ENCODE measurements around the gene AGPAT4. TPM values are rescaled to one million over a fixed set of nuclear protein-coding genes. Genes with fewer than 3 reads are reported as not detected.

Gene AGPAT4
- total RNA-seq, 2 donors from 2014 or later: 8.0 to 9.5 TPM

GRCh38 chr6:161259302-161259701, 14.6 kb downstream of the AGPAT4 start:
- ATAC-seq (replicated peaks in 1 of 2) (no peak), DNase-seq (no peak)
- Mint-ChIP-seq H3K36me3 (ENCODE audit: insufficient read depth in 2 of 2) (no peaks in the 10 kb centered on the region), H3K27ac (no peak overlapping the region), H3K27me3 (ENCODE audit: low read depth) (no peaks in the 10 kb centered on the region), H3K4me1 (ENCODE audit: low read depth) (peaks cover 6% of the 10 kb centered on the region), H3K9me3 (no peaks in the 10 kb centered on the region), H3K4me3 (no peak overlapping the region)

- no peaks in the 10 kb centered on the region for H3K9me3 Mint-ChIP-seq
- DNase-seq: no peak
- H3K27me3 Mint-ChIP-seq (ENCODE audit: low read depth): no peaks in the 10 kb centered on the region
- H3K4me1 Mint-ChIP-seq (ENCODE audit: low read depth): peaks cover 6% of the 10 kb centered on the region
- no peak for ATAC-seq (replicated peaks in 1 of 2)
- no peaks in the 10 kb centered on the region for H3K36me3 Mint-ChIP-seq (ENCODE audit: insufficient read depth in 2 of 2)
- no peak overlapping the region for H3K4me3 Mint-ChIP-seq
- peak overlapping the region; percentile 33 for H3K27ac Mint-ChIP-seq
Measured at GRCh38 chr6:161257793-161258457, 15.9 kb downstream of the AGPAT4 start.

GRCh38 chr6:161256407-161256806, 17.5 kb downstream of the AGPAT4 start:
- ATAC-seq (replicated peaks in 1 of 2): no peak
- H3K9me3 Mint-ChIP-seq: no peaks in the 10 kb centered on the region
- H3K27me3 Mint-ChIP-seq (ENCODE audit: low read depth): no peaks in the 10 kb centered on the region

GRCh38 chr6:161255518-161255917, 18.3 kb downstream of the AGPAT4 start:
- no peaks in the 10 kb centered on the region for H3K9me3 Mint-ChIP-seq
- no peak overlapping the region for H3K27ac Mint-ChIP-seq
- no peak for ATAC-seq (replicated peaks in 1 of 2)
- no peaks in the 10 kb centered on the region for H3K4me1 Mint-ChIP-seq (ENCODE audit: low read depth)
- DNase-seq: no peak
- no peak overlapping the region for H3K4me3 Mint-ChIP-seq
- no peaks in the 10 kb centered on the region for H3K36me3 Mint-ChIP-seq (ENCODE audit: insufficient read depth in 2 of 2)
- no peaks in the 10 kb centered on the region for H3K27me3 Mint-ChIP-seq (ENCODE audit: low read depth)

More at GRCh38 chr6:161256407-161256806, 17.5 kb downstream of the AGPAT4 start:
- H3K36me3 Mint-ChIP-seq (ENCODE audit: insufficient read depth in 2 of 2): no peaks in the 10 kb centered on the region
- no peak overlapping the region for H3K4me3 Mint-ChIP-seq
- H3K4me1 Mint-ChIP-seq (ENCODE audit: low read depth): peaks cover 6% of the 10 kb centered on the region
- no peak for DNase-seq
- no peak overlapping the region for H3K27ac Mint-ChIP-seq

GRCh38 chr6:161254464-161255253, 19.2 kb downstream of the AGPAT4 start:
- Mint-ChIP-seq H3K4me3 (no peak overlapping the region), H3K27me3 (ENCODE audit: low read depth) (no peaks in the 10 kb centered on the region), H3K4me1 (ENCODE audit: low read depth) (no peaks in the 10 kb centered on the region), H3K36me3 (ENCODE audit: insufficient read depth in 2 of 2) (no peaks in the 10 kb centered on the region), H3K27ac (no peak overlapping the region), H3K9me3 (no peaks in the 10 kb centered on the region)
- ATAC-seq (replicated peaks in 1 of 2) (no peak), DNase-seq (no peak)

- Mint-ChIP-seq H3K9me3 (peaks cover 0 to 2% of the 10 kb centered on the region in 2 donors), H3K27me3 (ENCODE audit: low read depth) (no peaks in the 10 kb centered on the region), H3K4me3 (no peak overlapping the region), H3K4me1 (ENCODE audit: low read depth) (no peaks in the 10 kb centered on the region), H3K36me3 (ENCODE audit: insufficient read depth in 2 of 2) (no peaks in the 10 kb centered on the region), H3K27ac (no peak overlapping the region)
- DNase-seq: no peak
- ATAC-seq (replicated peaks in 1 of 2): no peak
Measured at GRCh38 chr6:161254126-161254463, 19.8 kb downstream of the AGPAT4 start.

GRCh38 chr6:161251345-161251744, 22.5 kb downstream of the AGPAT4 start:
- Mint-ChIP-seq H3K36me3 (ENCODE audit: insufficient read depth in 2 of 2) (no peaks in the 10 kb centered on the region), H3K27ac (no peak overlapping the region), H3K4me3 (no peak overlapping the region), H3K9me3 (peaks cover 0 to 2% of the 10 kb centered on the region in 2 donors), H3K4me1 (ENCODE audit: low read depth) (no peaks in the 10 kb centered on the region), H3K27me3 (ENCODE audit: low read depth) (no peaks in the 10 kb centered on the region)
- DNase-seq (no peak), ATAC-seq (replicated peaks in 1 of 2) (no peak)

GRCh38 chr6:161249327-161249726, 24.5 kb downstream of the AGPAT4 start:
- H3K9me3 Mint-ChIP-seq: peaks cover 0 to 2% of the 10 kb centered on the region in 2 donors
- no peak overlapping the region for H3K27ac Mint-ChIP-seq
- ATAC-seq (replicated peaks in 1 of 2): no peak
- no peaks in the 10 kb centered on the region for H3K36me3 Mint-ChIP-seq (ENCODE audit: insufficient read depth in 2 of 2)
- H3K4me3 Mint-ChIP-seq: no peak overlapping the region
- no peaks in the 10 kb centered on the region for H3K27me3 Mint-ChIP-seq (ENCODE audit: low read depth)
- H3K4me1 Mint-ChIP-seq (ENCODE audit: low read depth): no peaks in the 10 kb centered on the region
- no peak for DNase-seq

- H3K27ac Mint-ChIP-seq: no peak overlapping the region
- ATAC-seq (replicated peaks in 1 of 2) (no peak), DNase-seq (no peak)
- H3K4me1 Mint-ChIP-seq (ENCODE audit: low read depth): peaks cover 7% of the 10 kb centered on the region
- no peaks in the 10 kb centered on the region for H3K36me3 Mint-ChIP-seq (ENCODE audit: insufficient read depth in 2 of 2)
- H3K9me3 Mint-ChIP-seq: peaks cover 0 to 2% of the 10 kb centered on the region in 2 donors
- no peak overlapping the region for H3K4me3 Mint-ChIP-seq
- H3K27me3 Mint-ChIP-seq (ENCODE audit: low read depth): no peaks in the 10 kb centered on the region
Measured at GRCh38 chr6:161246725-161247124, 27.1 kb downstream of the AGPAT4 start.

GRCh38 chr6:161245363-161245762, 28.5 kb downstream of the AGPAT4 start:
- Mint-ChIP-seq H3K4me3 (no peak overlapping the region), H3K27me3 (ENCODE audit: low read depth) (no peaks in the 10 kb centered on the region), H3K4me1 (ENCODE audit: low read depth) (peaks cover 7% of the 10 kb centered on the region), H3K9me3 (peaks cover 0 to 2% of the 10 kb centered on the region in 2 donors), H3K36me3 (ENCODE audit: insufficient read depth in 2 of 2) (no peaks in the 10 kb centered on the region), H3K27ac (no peak overlapping the region)
- ATAC-seq (replicated peaks in 1 of 2): no peak
- DNase-seq: no peak

GRCh38 chr6:161244725-161245124, 29.1 kb downstream of the AGPAT4 start:
- no peak for ATAC-seq (replicated peaks in 1 of 2)
- Mint-ChIP-seq H3K27ac (no peak overlapping the region), H3K9me3 (peaks cover 0 to 2% of the 10 kb centered on the region in 2 donors), H3K27me3 (ENCODE audit: low read depth) (no peaks in the 10 kb centered on the region), H3K4me3 (no peak overlapping the region), H3K4me1 (ENCODE audit: low read depth) (peaks cover 7% of the 10 kb centered on the region), H3K36me3 (ENCODE audit: insufficient read depth in 2 of 2) (peaks cover 0 to 2% of the 10 kb centered on the region in 2 donors)
- DNase-seq: no peak

GRCh38 chr6:161242779-161243693, 30.8 kb downstream of the AGPAT4 start:
- H3K27me3 Mint-ChIP-seq (ENCODE audit: low read depth): no peaks in the 10 kb centered on the region
- ATAC-seq (replicated peaks in 1 of 2) (peak; percentile 90 to 92), DNase-seq (peak; percentile 53 to 56)
- H3K36me3 Mint-ChIP-seq (ENCODE audit: insufficient read depth in 2 of 2): peaks cover 4 to 6% of the 10 kb centered on the region in 2 donors
- H3K9me3 Mint-ChIP-seq: peaks cover 0 to 4% of the 10 kb centered on the region in 2 donors
- peaks cover 14% of the 10 kb centered on the region for H3K4me1 Mint-ChIP-seq (ENCODE audit: low read depth)
- no peak overlapping the region for H3K27ac Mint-ChIP-seq
- no peak overlapping the region for H3K4me3 Mint-ChIP-seq

GRCh38 chr6:161242113-161242512, 31.7 kb downstream of the AGPAT4 start:
- DNase-seq (no peak), ATAC-seq (replicated peaks in 1 of 2) (no peak)
- Mint-ChIP-seq H3K4me1 (ENCODE audit: low read depth) (peaks cover 16% of the 10 kb centered on the region), H3K36me3 (ENCODE audit: insufficient read depth in 2 of 2) (peaks cover 4 to 7% of the 10 kb centered on the region in 2 donors), H3K4me3 (no peak overlapping the region), H3K27me3 (ENCODE audit: low read depth) (no peaks in the 10 kb centered on the region), H3K27ac (no peak overlapping the region), H3K9me3 (peaks cover 0 to 4% of the 10 kb centered on the region in 2 donors)
